Activated naive CD4-positive, alpha-beta T cell (primary cell): ENCODE measurements around the gene RAF1.
"Not testable (repeated sequence)": the region's sequence is repeated elsewhere in the genome, so short reads cannot be mapped to it uniquely, and the experiment has no call there.

Source experiments
- DNase-seq, 4 experiments: peaks; one replicate each; lab custom pipeline; 2025; lab: John Stamatoyannopoulos, UW

RAF1 gene

GRCh38 chr3:12638105-12638504 is 25.8 kb downstream of the RAF1 start:
- DNase-seq: no peak

DNA sequence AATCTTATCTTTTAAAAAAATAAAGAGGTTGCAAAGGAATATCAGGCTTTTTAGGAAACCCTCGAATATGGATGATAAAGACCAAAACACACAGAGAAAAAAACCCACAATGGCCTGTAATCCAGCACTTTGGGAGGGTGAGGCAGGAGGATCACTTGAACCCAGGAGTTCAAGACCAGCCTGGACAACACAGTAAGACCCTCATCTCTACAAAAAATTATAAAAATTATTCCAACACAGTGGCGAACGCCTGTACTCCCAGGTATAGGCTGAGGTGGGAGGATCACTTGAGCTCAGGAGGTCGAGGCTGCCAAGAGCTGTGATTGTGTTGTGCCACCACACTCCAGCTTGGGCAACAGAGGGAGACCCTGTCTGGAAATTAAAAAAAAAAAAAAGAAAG is 30.8 kb downstream of the RAF1 start:
- no peak for DNase-seq

DNA sequence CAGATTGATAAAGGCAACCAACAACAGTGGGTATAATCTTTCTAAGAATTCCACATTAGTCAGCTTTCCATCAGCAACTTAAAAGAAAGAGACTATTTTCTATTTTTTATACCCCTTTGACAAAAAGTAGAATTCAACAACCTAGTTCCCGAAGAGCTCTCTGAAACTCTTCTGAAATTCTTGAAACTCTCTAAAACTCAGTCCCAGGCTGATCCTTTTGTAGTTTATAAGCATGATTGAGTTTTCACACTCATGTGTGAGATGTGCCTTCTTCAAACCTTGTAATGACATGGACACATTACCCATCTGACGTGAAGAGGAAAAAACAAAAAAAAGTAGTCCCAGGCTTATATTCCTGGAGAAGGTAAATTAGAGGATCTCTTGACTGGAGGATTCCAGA is 31.4 kb downstream of the RAF1 start:
- no peak for DNase-seq

- not testable (repeated sequence) for DNase-seq
Measured at GRCh38 chr3:12630843-12631242, 33.1 kb downstream of the RAF1 start.

GRCh38 chr3:12630292-12630691 is 33.6 kb downstream of the RAF1 start:
- no peak for DNase-seq

DNA sequence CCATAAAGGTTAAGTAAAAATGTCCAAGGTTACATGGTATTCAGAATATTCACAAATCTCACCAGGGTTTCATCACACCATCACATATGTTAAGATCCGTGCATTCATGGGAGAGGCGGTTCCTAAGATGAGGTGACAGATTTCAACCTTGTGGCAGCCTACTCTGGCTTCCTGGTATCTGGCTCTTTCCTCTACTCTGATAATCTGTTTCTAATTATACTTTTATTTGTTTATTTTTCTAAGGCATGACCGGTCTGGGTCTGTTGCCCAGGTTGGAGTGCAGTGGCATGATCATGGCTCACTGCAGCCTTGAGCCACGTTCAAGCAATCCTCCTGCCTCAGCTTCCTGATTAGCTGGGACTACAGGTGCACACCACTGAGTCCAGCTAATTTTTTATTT is 34.4 kb downstream of the RAF1 start:
- DNase-seq: no peak

- DNase-seq: no peak
Measured at GRCh38 chr3:12628813-12629212, 35.1 kb downstream of the RAF1 start.

GRCh38 chr3:12627370-12627769 is 36.5 kb downstream of the RAF1 start:
- DNase-seq: no peak

GRCh38 chr3:12624964-12625363 is 39.0 kb downstream of the RAF1 start:
- DNase-seq: not testable (repeated sequence)

GRCh38 chr3:12624056-12624455 is 39.9 kb downstream of the RAF1 start:
- no peak for DNase-seq

- DNase-seq: no peak
Measured at GRCh38 chr3:12622335-12622734, 41.6 kb downstream of the RAF1 start.

GRCh38 chr3:12620729-12621128 is 43.2 kb downstream of the RAF1 start:
- DNase-seq: no peak

GRCh38 chr3:12620305-12620704 is 43.6 kb downstream of the RAF1 start:
- no peak for DNase-seq

DNA sequence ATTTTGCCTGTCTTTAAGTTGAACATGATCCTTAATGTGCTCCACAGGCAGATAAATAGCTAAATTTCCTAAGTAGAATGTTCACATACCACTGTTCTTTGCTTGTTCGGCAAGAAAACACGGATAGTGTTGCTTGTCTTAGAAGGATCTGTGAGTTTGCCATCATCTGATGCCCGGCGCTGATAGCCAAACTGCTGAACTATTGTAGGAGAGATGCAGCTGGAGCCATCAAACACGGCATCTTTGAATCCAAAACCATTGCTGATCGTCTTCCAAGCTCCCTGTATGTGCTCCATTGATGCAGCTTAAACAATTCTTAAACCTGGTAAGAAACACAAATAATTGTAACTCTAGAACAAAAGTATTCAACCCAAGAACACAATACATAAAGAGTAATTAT is 45.5 kb downstream of the RAF1 start:
- no peak for DNase-seq

DNA sequence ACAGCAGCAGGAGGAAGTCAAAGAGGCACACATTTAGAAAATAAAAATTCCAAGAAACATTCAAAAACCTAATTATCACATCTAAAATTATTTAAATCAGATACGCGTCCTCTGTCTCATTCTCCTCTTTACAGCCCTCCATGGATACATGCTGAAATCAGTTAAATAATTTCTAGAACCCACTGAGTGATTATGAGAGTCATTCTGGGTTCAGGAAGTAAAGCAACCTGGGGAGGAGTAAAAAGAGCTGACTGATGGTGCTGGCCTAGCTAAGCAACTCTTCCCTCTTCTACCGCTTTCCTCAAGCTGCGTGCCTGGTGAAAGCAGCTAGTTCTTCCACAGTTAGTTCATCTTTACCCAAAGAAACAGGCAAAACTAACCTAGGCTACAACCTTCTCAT is 48.7 kb downstream of the RAF1 start:
- DNase-seq: no peak

- no peak for DNase-seq
Measured at GRCh38 chr3:12613250-12613649, 50.7 kb downstream of the RAF1 start.

GRCh38 chr3:12612514-12613226 is 51.2 kb downstream of the RAF1 start:
- no peak for DNase-seq

- DNase-seq: no peak
Measured at GRCh38 chr3:12611117-12611516, 52.8 kb downstream of the RAF1 start.

DNA sequence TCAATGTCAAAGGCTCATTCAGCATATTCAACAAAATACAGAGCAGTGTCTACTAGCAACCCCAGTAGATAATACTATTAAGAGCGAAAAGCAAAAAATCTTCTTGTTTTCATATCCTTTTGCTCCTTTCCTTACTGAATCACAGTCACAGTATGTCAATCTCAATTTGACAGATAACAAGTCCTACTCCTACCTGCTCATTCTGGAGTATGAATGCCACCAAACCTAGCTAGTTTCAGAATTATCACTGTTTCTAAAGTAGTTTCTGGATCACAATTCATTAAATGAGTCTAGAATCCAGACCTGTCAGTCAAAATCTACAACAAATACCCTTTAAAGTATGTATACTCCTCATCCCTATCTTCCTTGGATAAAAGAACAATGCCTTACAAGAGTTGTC is 55.5 kb downstream of the RAF1 start:
- DNase-seq: no peak

GRCh38 chr3:12603969-12604368 is 59.9 kb downstream of the RAF1 start:
- DNase-seq: no peak

- DNase-seq: no peak
Measured at GRCh38 chr3:12601072-12601471, 62.8 kb downstream of the RAF1 start.

GRCh38 chr3:12598890-12599289 is 65.0 kb downstream of the RAF1 start:
- no peak for DNase-seq

GRCh38 chr3:12593473-12593872 is 70.4 kb downstream of the RAF1 start:
- no peak for DNase-seq

DNA sequence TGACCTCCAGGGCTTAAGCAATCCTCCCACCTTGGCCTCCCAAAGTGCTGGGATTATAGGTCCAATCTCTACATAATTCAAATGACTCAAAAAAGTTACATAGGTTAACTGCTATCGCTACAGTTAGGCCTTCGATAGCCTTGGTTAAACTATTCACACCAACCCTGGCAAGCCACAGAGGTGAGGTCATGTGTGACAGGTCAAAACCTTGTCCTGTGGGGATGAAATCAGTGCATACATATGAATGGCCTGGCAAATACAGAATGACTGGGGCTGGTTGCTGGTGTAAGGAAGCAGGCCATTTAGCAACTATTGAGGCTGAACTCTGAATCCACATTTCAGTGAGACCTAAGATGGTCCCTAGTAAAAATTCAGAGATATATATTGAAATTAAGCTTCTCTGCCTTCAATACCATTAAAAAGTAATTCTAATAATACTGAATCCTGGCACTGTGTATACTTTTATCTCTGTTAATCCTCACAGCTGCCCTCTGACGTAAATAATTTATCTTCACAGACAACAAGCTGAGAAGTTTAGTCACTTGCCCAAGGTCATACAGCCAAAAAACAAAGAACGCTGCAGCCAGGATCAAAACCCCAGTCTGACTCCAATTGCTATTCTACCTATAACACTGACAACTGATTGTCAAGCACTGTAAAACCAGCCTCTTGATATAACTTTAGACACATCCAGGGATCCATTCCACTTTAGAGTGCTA is 71.8 kb downstream of the RAF1 start:
- no peak for DNase-seq
